Measurements from ENCODE around the gene SERTAD4.
"Not testable (repeated sequence)": the region's sequence is repeated elsewhere in the genome, so short reads cannot be mapped to it uniquely, and the experiment has no call there.

Gene SERTAD4

GRCh38 chr1:210232511-210233215 lies at the start of gene SERTAD4:
Gene SERTAD4, plus strand, starts transcription at chr1:210232796. Its CDS starts 5,165 bp downstream, at chr1:210237961.
- DNase-seq = no peak

- no peak for DNase-seq
These were observed 47.5 kb upstream of the SERTAD4 start for GRCh38 chr1:210185063-210185462.

DNA sequence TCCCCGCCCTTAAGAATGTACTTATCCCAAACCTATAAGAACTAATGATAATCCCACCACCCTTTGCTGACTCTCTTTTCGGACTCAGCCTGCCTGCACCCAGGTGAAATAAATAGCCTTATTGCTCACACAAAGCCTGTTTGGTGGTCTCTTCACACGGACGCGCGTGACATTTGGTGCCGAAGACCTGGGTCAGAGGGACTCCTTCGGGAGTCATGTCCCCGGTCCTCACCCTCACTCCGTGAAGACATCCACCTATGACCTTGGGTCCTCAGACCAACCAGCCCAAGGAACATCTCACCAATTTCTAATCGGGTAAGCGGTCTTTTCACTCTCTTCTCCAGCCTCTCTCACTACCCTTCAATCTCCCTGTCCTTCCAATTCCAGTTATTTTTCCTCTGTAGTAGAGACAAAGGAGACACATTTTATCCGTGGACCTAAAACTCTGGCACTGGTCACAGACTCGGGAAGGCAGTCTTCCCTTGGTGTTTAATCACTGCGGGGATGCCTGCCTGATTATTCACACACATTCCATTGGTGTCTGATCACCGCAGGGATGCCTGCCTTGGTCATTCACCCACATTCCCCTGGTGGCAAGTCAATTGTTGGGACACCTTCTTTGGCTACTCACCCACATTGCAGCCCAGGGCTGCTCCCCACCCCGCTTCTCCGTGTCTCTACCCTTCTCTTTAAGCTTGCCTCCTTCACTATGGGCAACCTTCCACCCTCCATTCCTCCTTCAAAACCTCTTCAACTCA lies 44.6 kb upstream of the SERTAD4 start:
- not testable (repeated sequence) for DNase-seq

DNA sequence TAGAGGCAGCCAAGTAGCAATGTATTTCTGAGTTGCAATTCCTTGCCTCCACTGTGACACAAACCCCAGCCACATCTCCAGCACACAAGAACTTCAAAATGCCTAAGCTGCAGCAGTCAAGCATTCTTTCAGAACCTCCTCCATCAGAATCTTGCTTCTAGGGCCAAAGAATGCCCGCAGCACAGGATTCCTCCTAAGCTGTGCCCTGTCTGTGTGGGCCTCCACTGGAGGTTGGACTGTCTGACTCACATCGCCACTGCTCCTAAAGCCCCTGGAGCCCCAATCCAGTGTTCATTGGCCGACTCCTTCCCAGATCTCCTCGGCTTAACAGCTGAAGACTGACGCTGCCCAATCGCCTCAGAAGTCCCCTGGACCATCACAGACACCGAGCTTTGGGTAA lies 43.2 kb upstream of the SERTAD4 start:
- DNase-seq = no peak

- DNase-seq = no peak
These were observed 36.9 kb upstream of the SERTAD4 start for GRCh38 chr1:210195635-210196160.

DNA sequence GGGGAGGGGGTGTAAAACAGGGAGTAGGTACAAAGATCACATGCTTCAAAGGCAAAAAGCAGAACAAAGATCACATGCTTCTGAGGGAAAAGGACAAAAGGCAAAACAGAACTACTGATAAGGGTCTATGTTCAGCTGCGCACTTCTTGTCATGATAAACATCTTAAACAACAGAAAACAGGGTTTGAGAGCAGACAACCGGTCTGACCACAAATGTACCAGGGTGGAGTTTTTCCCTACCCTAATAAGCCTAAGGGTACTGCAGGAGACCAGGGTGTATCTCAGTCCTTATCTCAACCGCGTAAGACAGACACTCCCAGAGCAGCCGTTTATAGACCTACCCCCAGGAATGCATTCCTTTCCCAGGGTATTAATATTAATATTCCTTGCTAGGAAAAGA lies 36.3 kb upstream of the SERTAD4 start:
- DNase-seq = not testable (repeated sequence)

DNA sequence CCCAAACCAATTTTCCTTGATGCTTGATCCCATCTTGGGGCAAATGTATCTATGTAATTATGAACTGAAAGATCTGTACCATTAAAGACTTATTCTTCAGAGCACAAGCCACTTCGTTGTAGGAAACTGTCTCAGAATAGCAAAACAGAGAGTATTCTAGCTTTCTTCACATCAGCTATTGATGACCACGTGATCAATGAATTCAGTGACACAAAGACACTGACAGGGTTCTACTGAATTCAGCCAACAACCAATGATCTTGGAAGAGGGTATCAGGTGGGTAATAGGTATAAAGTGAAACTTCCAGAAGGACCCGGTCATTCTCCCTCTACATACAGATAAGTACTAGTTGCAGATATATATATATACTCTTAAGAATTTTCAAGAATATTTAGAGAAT lies 33.8 kb upstream of the SERTAD4 start:
- no peak for DNase-seq

DNA sequence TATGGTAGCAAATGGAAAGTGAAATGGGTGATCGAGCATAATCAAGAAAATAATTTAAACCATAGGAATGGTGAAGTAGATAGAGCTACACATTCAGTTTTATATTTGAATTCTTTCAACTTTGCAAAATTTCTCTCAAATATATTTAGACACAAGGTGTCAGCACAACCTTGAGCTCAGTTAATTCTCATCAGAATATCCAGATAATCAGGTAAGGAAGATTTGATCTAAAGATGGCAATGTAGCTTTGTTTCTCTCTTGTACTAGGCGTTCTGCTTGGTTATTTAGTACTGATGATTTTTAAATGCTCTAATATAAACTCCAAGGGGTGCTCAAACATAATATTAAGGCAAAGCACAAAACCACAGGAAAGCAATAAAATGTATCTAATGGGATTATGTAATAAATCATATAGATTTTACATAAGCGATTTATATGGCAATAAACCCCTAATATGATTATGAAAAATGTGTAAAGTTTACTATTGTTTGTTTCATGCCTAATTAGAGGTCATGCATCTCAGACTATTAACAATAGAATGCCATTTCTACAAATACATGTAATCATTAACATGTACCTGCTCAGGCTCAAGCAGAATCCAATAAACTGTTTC lies 32.4 kb upstream of the SERTAD4 start:
- no peak for DNase-seq

DNA sequence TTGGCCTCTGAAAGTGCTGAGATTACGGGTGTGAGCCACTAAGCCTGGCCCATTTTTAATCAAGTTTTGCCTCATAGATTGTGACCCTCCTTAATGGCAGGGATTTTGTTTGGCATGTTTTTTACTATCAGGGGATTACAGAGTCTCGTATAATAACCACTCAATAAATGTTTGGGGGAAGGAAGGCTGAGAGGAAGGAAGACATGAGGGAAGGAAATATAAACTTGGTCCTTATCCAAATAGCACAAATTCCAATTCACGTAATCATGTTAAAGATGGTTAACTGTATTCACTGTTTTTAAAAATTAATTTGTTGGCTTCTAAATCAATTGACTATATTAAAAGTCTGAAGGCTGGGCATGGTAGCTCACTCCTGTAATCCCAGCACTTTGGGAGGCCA lies 30.9 kb upstream of the SERTAD4 start:
- no peak for DNase-seq

GRCh38 chr1:210207597-210208450 lies 24.8 kb upstream of the SERTAD4 start:
- no peak for DNase-seq

GRCh38 chr1:210213335-210213734 lies 19.3 kb upstream of the SERTAD4 start:
- DNase-seq = no peak

DNA sequence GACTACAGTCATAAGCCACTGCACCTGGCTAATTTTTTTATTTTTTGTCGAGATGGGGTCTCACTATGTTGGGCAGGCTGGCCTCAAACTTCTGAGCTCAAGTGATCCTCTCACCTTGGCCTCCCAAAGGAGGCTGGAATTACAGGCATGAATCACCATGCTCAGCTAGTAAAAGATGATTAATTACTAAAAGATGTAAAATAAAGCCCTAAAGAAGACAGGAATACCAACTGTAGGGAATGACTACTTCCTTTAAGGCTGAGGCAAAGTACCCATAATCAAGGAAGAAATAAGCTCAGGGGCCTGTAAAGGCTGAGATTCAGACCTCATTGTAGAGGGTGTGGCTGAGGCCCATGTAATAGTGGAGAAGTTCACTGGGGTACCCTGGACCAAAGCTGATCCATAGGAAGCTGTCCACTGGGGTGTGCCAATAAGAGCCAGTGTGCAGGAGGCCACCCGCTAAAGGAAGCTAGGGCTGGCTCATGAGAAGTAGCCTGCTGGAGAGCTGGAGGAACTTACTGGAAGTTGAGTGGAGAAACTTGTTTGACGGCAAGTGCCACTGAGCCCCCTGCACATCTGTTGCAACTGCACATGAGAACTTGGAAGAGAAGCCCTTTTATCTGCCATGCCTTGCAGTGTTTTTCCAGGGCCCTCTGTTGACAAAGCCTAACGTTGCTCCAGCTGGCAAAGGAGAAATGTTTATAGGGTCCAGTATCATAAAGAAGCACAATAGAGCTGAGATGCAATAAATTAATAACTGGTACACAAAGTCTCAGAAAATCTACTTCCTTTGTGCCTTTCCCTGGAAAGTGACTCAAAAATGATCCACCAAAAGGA lies 17.8 kb upstream of the SERTAD4 start:
- no peak for DNase-seq

DNA sequence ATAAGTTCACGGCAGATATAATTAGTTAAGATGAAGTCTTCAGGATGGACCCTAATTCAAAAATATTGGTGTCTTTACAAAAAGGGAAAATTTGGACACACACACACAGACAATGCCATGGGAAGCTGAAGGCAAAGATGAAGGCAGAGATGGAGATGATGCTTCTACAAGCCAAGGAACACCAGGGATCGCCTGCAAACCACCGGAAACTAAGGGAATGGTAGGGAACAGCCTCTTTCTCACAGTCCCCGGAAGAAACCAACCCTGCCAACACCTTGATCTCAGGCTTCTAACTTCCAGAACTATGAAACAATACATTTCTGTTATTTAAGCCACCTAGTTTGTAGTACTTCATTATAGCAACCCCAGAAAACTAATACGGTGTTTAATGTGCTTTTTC lies 15.1 kb upstream of the SERTAD4 start:
- no peak for DNase-seq

DNA sequence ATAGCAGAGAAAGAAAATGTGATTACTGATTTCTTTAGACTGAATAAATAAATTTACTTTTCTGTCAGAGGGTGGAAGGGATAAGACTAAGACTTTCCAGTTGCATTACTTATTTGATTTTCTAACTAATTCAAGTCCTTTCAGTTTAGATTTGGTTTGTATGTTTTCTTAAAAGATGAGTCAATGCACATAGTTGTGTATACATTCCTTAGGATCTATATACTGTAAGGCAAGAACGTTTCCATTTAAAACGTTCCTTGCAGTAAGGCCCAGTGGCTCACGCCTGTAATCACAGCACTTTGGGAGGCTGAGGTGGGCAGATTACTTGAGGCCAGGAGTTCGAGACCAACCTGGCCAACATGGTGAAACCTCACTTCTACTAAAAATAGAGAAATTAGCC lies 14.5 kb upstream of the SERTAD4 start:
- no peak for DNase-seq

DNA sequence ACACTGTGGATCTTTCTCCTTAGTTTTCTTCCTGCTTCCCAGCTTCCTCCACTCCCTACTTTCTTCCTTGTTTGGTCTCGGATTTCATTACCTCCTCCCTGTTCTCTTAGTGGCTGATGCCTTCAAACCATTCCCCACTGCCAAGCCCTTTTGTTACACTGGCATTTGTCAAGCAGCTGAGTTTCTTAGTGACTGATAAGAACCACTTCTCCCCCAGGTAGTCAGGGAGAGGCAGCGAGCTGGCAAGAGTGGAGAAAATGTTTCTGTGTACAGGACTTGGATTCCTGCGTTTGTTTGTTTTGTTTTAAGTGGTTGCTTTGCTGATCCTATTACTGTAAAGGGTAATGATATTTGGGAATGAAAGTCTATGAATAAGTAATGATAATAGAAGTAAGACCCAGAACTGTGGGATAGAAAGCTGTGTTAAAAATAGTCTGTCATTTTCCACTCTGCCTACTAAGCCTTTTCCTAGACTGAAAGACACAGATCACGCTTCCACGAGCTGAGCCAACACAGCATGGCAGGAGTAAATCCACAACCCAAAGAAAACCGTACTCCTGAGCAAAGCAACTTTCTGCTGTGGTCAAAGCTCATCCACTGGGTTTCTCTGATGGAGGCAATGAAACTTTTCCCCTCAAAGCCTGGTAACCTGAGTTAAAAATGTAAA lies 10.1 kb upstream of the SERTAD4 start:
- no peak for DNase-seq

GRCh38 chr1:210223226-210223904 lies 9.2 kb upstream of the SERTAD4 start:
- no peak for DNase-seq

GRCh38 chr1:210228158-210228557 lies 4.4 kb upstream of the SERTAD4 start:
- no peak for DNase-seq

- DNase-seq = no peak
These were observed 2.4 kb upstream of the SERTAD4 start for GRCh38 chr1:210230149-210230695.

DNA sequence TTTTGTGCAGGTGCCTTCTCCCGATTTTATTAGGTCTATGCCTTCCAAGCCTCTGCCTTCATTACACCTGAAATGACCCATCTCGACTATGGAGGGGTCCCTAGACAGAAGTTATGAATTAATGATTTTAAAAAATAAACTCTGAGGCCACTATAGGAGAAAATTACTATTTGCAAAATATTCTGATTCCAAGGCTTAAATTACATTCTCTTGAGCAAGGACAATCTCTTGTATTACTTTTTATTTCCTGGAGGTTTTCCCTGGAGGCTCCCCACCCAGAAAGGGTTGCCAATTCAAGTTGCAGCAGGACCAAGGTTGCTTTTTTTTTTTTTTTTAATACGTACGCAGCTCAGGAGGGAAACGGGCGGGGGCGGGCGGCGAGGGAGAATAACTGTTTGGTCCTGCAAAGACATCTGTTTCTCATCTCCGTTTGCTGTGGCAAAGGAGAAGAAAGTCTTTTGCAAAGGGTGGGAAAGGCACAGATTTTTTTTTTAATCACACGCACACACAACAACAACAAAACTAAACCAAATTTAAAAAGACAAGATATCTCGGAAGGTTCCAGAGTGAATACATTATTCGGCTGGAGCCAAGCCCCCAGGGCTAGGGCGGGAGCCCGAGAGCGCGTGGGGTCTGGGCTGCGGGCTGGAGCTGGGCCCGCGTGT lies 618 bp upstream of the SERTAD4 start:
- no peak for DNase-seq

- DNase-seq = no peak
These were observed 559 bp downstream of the SERTAD4 start for GRCh38 chr1:210233216-210233494.
